Endometrium (tissue), 2 donors: ENCODE measurements around the gene JAML.

Source experiments
- FAIRE-seq: peaks from 2 replicates; lab custom pipeline; 2012; peaks lifted over from hg19 to GRCh38; lab: Jason Lieb, UNC
- donor health status: control.
- donor health status: control.

Gene JAML

DNA sequence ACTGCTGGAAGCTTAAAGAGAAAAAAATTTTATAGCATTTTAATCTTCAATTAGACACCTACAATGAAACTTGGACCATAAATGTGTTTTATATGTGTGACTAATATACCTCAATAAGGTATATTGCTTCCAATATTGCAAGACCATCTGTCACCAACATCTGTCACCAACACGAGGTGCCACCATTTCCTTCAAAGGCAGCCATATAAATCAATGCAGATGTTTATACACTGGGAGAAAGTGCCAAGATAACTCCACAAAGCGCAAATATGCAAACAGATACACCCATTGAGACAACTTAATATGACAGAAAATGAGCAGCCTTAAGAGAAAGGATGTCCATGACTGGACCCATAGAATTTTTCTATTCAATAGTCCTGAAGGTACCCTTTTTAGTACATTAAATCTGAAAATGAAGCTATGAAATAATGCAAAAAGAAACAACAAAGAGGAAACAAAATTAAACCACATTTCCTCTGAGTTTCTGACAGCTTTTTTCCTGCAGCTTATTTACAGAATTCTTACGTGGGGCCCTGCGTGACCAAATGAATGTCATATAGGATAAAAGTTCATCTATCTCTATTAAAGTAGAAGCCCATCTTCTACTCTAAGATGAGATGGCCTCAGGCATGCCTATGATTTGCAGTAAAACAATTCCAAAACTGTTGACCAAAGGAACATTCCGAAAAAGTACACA, 14.8 kb upstream of the JAML start:
- FAIRE-seq, result no peak

DNA sequence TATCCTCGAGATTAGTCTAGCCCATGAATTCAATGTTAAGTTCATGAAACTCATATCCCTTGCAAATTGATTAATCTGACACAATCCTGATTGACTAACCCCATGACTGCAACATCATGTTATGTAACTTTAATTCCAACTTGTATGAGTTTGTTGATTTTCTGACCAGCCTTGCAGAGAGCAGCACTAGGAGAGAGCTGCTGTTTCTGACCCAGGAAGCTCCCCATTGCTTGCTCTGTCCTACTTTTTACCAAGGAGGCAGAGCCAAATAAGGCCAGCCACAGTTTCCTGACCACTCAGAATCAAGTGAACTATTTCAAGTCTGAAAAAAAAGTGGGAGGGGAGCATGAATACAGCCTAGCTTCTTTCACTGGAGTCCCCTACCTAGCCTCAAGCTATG, 14.1 kb upstream of the JAML start:
- no peak for FAIRE-seq

DNA sequence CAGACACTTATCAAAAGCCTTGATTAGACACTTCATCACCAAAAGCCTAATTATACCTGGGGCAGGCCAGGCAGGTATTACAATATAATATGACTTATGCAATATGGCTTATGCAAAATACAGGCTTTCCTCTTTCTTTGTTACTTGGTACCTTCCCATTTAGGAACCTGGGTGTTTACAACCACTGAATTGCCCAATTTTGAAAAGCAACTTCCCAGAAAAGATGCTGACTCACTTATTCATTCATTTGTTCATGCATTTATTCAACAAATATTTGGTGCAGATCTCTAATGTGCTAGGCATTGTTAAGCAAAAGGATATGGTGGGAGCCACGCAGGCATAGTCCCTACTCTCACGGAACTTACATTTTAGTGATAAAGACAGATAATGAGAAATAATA, 13.6 kb upstream of the JAML start:
- FAIRE-seq, result no peak

DNA sequence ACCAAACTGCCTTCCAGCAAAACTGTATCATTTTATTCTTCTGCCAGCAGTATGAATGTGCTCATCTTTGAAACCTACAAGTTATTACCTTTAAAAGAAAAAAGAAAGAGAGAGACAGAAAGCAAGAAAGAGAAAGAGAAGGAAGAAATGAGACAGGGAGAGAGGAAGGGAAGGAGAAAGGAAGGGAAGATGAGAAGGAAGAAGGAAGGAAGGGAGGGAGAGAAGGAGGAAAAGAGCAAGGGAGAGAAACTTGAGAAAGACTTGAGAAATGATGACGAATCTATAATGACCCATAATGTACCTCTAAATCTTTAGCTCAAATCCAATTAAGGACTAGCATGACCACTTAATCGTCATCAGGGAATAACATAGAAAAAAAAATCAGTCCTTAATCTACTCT, 11.4 kb upstream of the JAML start:
- no peak for FAIRE-seq

DNA sequence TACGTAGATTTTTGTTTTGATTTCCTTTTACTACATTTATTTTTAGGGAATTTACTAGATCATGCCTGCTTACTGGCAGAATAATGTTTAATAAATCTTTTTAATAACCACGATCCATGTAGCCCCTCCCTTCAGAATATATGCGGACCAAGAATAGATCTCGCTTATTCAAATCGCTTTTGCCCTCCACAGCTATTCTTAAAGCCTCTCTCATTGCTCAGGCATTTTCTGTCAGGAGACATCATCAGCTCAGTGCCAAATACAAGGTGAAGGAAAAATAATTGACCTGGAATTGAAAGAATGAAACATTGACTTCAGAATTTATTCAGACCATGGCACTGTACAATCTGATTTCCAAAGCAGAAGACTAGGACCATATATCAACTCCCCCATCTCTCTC, 10.0 kb upstream of the JAML start:
- FAIRE-seq, result no peak

DNA sequence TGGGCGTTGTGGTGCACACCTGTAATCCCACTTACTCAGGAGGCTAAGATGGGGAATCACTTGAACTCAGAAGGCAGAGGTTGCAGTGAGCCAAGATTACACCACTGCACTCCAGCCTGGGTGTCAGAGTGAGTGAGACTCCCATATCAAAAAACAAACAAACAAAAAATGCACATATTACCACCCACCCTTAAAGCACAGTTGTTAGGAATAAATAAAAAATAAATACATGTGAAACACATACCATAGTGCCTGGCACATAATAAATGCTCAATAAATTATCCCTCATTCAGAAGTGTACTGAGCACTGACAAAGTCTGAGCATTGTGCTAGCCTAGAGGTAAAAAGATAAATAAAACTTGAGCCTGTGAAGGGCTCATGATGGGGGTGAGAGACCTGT, 9.0 kb upstream of the JAML start:
- no peak for FAIRE-seq

DNA sequence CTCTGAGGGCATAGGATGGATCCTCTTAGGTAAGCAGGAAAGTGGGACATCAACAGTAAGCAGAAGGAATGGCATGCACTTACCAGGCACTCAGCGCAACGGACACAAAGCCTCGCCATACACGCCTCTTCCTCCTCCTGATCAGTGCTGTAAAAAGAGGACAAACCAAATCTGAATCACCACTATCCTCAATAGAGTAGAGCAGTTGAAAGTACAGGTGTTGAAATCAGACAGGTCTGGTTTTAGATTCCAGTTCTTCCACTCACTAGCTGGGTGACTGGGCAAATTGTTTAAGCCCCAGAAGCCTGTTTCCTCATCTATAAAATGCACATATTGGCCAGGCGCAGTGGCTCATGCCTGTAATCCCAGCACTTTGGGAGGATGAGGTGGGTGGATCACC, 8.6 kb upstream of the JAML start:
- no peak for FAIRE-seq

DNA sequence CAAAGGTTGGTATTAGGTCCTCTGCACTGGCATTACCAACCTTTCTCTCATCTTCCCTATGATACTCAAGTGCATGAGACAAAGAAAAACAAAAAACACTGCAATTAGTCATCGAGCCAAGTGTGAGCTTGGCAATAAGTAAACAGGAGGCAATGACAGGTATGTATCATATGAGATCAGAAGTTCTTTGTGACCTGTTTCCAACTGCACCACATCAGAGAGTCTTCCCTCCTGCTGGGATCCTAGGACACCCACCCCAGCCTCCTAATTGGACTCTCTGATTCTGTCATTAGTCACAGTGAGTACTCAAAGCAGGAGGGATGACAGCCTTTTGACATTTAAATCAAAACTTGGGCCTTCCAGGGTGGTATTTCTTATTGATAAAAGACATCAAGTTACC, 7.8 kb upstream of the JAML start:
- FAIRE-seq, result no peak

DNA sequence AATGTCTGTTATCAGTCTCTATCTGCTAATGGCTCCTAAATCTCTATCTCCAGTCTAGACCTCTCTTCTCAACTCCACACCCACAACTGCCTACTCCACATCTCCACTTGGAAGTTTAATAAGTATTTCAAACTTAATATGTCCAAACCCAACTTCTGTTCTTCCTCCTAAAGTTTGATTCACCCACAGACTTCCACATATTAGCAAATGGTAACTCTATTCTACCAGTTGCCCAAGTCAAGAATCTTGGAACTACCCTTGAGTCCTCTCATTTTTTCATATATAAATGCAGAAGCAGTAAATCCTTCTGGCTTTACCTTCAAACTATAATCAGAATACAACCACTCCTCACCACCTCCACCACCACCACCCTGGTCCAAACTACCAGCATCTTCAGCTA, 6.7 kb upstream of the JAML start:
- FAIRE-seq, result no peak

DNA sequence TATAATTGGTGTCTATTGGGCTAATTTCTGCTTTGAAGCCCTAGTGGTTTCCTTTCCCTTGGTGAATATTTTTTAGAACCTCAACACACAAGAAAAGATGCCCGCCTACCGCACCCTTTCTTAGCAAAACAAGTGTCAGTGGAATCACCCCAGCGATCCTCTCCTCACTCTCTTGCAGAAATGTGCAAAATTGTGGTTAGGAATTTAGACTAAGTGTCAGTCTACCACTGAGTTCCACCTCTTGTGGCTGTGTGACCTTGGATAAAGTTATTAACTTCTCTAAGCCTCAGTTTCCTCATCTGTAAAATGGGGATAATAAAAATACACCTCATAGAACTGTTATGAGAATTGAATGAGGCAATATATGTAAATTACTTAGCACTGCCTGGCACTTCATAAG, 5.3 kb upstream of the JAML start:
- no peak for FAIRE-seq

DNA sequence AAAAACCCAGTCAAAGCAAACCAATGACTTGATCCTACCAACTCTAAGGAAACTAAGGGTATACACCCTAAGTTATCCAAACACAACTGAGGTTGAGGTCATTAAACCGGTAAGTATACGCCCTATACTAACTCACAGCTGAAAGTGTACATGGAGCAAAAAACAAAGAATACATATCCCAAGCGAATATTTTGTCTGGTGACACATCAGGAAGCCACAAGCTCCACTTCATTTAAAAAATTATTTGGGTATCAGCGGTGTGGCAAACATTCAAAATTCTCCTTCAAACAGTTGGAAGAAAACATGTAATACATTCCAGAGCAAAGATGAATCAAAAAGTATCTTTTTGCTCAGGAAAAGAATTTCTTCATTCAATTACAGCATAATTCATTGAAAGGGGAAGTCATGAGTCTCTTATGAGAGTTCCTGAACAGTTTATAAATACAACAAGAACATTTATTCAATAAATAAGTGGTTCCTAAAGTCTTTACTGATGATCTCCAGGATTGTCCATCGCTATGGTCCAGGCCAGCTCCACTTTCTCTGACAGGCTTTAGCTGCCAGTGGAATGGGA, 4.5 kb upstream of the JAML start:
- no peak for FAIRE-seq

DNA sequence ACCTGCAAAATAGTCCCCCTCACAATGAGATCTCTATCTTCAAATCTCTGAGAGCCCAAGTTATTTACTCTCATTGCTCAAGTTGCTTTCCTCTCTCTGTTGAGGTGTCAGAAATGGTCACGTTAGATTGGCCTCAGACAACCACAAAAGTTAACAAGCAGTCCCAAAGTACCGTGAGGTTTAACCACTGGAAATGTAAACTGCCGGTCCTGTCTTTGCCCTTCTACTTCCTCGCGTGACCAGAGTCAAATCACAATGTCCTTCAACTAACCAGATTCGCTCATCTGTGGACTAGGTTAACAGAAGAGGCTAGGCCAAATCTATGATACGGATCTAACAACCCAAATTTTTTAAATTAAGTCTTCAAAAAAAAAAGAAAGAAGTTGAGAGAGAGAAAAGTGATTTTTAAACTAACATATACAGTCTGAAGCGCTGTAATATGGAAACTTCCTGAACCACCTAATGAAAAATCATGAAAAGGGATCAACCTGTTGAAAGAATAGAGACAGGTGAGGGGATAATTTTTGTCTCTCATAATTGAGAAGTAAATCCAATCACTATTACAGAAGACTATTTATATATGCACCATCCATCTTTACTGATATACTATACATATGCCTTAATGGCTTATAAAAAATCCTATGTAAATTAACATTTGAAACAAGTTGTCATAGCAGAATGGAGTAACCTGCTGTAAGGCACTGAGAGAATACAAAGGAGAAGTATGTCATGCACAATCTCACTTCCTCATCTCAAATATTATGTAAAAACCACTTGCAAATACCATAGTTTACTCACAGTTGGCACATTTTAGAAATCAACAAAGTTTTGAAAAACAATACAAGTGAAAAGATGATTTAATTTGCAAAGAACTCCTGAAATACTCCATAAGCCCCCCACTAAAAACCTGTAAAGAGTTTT, 3.3 kb upstream of the JAML start:
- FAIRE-seq, result no peak

DNA sequence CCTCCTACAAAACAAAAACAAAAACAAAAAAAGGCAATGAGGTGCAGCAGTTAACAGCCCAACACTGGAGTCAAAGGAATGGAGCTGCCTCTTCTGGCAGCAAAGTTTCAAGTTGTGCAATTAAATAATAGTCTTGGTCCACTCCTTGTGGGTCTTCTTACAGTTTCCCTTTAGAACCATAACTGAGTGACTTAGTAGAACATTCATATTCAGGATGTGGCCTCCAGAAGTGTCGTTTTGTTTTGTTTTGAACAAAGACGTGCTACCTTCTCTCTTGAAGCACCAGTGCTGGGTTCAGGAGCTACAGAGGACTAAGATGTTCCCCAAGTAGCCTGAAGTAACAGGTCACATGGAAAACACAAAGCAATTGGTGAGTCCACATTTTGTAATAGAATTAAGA, 2.0 kb upstream of the JAML start:
- FAIRE-seq, result no peak

DNA sequence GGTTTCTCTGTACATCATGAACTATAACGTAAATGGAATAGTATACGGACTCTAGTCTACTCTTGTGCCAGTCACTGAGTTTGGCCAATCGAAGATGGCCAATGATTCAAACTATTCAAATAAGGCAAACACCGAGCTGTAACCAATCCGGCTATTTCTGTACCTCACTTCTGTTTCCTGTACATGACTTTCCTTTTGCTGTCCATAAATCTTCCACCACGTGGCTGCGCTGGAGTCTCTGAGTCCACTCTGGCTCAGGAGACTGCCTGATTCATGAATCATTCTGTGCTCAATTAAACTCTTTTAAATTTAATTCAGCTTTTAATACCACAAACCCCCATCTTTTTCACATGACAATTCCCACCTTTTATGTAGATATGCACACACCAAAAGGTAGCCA, 1.5 kb upstream of the JAML start:
- FAIRE-seq, result no peak

DNA sequence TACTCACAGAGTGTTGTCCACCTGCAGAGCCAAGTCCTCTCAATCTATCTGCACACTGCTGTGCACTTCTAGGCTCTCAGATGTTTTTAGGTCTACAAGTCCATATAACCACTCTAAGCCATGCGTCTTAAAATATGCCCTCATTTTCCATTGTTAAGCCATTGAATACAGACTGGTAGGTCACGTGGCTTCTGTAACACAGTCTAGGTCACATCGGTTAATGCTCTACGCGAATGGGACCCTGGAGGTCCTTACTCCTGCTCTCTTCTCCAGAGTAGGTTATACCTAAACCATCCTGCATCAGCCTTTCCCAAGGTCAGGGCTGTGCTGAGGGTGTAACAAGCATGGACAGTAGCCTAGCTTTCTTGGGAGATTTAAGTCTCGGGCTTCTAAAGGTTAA, 819 bp downstream of the JAML start:
- FAIRE-seq, result no peak

DNA sequence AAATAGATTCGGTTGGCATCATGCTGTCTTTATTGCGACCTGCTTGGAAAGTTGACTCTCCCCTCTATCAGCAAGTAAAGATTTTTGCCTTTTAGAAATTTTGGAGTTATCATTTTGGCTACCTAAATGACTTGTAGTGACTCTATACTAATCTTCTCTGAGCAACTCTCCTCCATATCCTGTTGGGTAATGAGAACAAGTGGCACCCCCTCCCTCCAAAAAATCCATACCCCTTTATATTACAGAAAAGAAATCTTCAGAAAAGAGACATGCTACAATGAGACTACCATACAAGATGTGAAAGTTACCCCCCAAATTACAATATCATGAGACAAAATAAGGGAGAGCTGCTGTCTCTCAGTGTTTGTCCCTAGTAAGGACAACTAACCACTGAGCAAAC, 1.2 kb downstream of the JAML start:
- FAIRE-seq, result no peak

DNA sequence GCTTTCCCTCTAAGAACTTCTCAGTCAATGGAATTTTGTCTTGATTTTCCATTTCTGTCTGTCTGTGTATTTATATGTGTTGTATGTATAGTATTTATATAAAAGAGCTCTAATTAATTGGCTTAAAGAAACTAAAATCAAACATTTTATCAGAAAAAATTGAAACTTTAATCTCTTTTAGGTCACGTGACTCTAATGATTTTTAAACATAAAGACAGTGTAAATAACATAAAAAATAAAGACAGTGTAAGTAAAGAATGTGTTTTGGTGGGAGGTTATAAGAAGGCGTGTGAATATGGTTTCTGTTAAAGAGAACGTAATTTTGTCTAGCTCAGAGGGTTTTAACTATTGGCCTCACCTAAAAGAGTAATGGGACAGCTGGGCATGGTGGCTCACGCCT, 2.4 kb downstream of the JAML start:
- no peak for FAIRE-seq

DNA sequence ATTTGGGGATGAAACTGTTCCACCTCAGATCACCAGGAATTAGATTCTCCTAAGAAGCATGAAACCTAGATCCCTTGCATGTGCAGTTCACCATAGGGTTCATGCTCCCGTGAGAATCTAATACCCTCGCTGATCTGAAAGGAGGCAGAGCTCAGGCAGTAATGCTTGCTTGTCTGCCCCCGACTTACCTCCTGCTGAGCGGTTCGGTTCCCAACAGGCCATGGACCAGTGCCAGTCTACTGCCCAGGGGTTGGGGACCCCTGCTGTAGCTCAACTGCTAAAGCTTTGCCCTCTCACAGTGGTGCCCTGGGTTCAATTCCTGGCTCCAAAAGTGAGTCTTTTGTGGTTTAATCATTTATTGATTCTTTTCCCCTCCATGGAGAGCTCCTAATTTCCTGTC, 3.4 kb downstream of the JAML start:
- FAIRE-seq, result no peak

DNA sequence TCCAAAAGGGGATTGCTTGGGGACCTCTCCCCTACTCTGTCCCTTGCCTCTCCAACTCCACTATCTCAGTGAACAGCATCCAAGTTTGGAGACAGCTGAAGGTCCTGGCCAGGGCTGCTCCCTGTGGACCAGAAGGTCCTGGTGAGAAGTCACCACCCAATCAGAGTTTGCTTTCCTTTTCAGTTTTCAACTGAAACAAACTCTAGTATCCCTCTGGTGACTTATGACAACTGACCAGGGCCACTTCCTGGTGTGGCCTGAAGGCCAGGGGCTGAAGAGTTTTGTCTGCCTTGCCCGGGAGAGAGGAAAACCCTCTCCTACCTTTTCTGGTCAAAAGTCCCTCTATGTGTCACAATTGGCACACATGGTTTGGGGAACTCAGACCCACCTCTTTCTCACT, 5.1 kb downstream of the JAML start:
- FAIRE-seq, result no peak

DNA sequence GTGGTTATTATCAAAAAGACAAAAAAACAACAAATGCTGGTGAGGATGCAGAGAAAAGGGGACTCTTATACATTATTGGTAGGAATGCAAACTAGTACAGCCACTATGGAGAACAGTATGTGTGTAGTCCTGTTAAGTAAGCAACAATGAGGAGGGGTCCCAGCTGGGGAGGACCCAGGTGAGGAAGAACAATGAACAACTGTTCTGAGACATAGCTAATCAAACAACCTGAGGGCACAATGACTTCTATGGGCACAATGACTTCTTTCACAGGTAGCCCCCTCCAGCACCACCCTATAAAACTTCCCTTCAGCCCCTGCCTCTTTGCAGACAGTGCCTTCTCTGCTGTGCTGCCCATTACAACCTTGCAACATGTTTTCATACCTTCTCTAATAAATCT, 5.6 kb downstream of the JAML start:
- no peak for FAIRE-seq

DNA sequence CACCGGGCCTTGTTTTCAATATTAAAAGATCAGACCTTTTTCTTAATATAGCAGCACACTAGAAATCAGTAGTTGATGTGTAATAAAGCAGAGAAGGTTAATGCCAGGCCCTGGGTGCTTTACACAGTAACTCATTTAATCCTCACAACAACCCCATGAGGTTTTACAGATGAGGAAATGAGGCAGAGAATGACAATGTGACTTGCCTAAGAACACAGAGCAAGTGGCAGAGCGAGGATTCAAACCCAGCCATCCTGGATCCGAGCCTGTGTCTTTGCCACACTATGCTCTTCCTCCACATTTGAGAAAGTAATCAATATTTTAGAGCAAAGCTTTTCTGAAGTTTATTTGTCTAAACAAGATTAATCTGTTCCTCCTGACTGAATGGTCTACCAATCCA, 7.2 kb downstream of the JAML start:
- FAIRE-seq, result no peak

DNA sequence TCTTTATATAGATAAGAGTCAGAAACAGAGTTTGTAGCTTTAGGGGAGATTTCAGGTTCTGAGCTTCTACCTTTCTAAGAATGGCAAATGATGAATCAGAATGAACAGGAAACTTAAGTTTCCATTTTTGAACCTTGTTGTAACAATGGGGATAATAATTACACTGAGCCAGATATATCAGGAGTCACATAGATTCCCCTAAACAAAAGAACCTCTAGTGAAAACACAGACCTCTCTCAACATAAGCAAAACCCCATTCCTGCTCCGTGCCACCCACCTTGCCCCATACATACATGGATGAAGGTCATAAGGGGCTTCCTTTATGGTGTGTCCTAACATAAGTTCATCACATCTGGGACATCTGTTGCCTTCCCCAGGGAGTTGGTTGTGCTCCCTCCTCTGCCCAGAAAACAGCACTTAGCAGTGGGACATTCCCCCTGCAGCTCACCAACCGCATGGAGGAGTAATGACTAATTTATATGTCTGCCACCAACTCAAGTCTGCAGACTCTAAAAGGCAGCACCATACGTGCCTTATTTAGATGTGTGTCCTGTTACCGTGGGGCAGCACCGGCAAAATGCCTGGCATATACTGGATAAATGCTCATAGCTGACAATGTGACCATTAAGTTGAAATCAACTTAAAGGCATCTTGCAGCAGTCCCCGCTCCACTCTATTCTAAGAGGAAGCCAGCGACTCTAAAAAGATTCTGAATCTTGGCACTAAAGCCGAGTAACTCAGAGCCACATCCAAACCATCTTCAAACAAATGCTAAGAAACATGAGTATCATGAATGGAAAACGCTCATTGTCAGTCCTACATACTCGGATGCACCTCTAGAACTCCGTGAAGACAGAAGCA, 8.0 kb downstream of the JAML start:
- no peak for FAIRE-seq

DNA sequence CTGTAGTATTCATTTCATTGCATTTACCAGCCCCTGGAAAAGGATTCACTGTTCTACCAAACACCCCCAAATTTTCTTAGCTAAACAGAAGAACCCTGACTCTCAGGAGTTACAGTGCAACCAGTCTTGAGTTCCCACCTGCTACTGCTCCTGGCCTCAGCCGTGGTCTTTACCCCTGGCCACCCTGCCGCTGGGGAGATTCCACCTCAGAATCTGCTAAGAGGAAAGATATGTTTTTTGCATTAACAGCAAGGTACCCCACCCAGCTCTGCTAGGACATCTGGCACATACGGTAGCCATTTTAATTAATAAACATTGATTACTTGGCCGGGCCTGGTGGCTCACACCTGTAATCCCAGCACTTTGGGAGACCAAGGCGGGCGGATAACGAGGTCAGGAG, 9.0 kb downstream of the JAML start:
- FAIRE-seq, result no peak
